B cell (primary cell): ENCODE results near the gene STX8. TPM values are rescaled to one million over a fixed set of nuclear protein-coding genes. Genes with fewer than 3 reads are reported as not detected.

ENCODE experiments used
- ATAC-seq: fragments of 200-7000 bp; cut with Tn5 transposase; one replicate; pipeline ENCODE4 v1.10.0; 2021; ENCODE audit warnings: low read depth, mild to moderate bottlenecking, moderate number of reproducible peaks, moderate library complexity
- CTCF ChIA-PET: fragments of 350-600 bp; sonication (Branson Sonifier 250); formaldehyde crosslinking; loops from one replicate; lab custom pipeline; 2021; ENCODE audit warnings: antibody characterized with exemption, inconsistent platforms; lab: Charles Lee
- POLR2A ChIA-PET: fragments of 350-600 bp; sonication (Branson Sonifier 250); formaldehyde crosslinking; loops from one replicate; lab custom pipeline; 2021; ENCODE audit warnings: antibody characterized with exemption; lab: Charles Lee
- DNase-seq: peaks from one replicate; pipeline ENCODE4 v3.0.0; 2013
- H2AFZ ChIP-seq: 2 replicates; pipeline ENCODE4 v1.6.1; 2012; ENCODE audit warnings: mild to moderate bottlenecking, low read depth, low read length; ENCODE audit not compliant: insufficient read depth, poor library complexity, severe bottlenecking
- H3K27ac ChIP-seq, 2 donors: 1 replicate in 1 of 2; 2 replicates in 1 of 2; pipeline ENCODE4 v1.5.1; 2012 to 2013; ENCODE audit warnings: low read length in 2 of 2, mild to moderate bottlenecking in 2 of 2, moderate library complexity in 1 of 2
- H3K27me3 ChIP-seq, 4 experiments: fragments of 200-600 bp in 1 of 4; sonication (generic) in 1 of 4; replicated peaks in 1 of 4; 1 replicate in 2 of 4; 2 replicates in 2 of 4; pipeline versions ENCODE4 v1.6.1 to v1.7.0; 2013 to 2016; ENCODE audit warnings: low read length in 3 of 4, mild to moderate bottlenecking in 2 of 4, mixed read lengths in 1 of 4, moderate library complexity in 1 of 4; ENCODE audit not compliant: insufficient read depth in 4 of 4, control insufficient read depth in 3 of 4; ENCODE audit errors: control extremely low read depth in 1 of 4
- H3K36me3 ChIP-seq, 2 experiments: replicated peaks in 1 of 2; 1 replicate in 1 of 2; 2 replicates in 1 of 2; pipeline versions ENCODE4 v1.6.1 to v1.7.1; 2013; ENCODE audit warnings: low read length in 1 of 2; ENCODE audit not compliant: insufficient read depth in 2 of 2, control insufficient read depth in 1 of 2; ENCODE audit errors: control extremely low read depth in 1 of 2, extremely low read depth in 1 of 2
- H3K4me1 ChIP-seq, 2 donors: fragments of 200-600 bp in 1 of 2; sonication (generic) in 1 of 2; 1 replicate in 1 of 2; 2 replicates in 1 of 2; pipeline versions ENCODE4 v1.5.1 to v1.6.1; 2013 to 2017; ENCODE audit warnings: low read length in 2 of 2; ENCODE audit not compliant: control insufficient read depth in 2 of 2, insufficient read depth in 2 of 2
- H3K4me2 ChIP-seq: replicated peaks from 2 replicates; pipeline ENCODE3; 2012; ENCODE audit warnings: mild to moderate bottlenecking, low read depth, low read length; ENCODE audit not compliant: poor library complexity, severe bottlenecking
- H3K4me3 ChIP-seq, 5 experiments: fragments of 200-600 bp in 1 of 5; sonication (generic) in 1 of 5; 1 replicate in 3 of 5; 2 replicates in 2 of 5; pipeline versions ENCODE4 v1.5.1 to v1.7.0; 2011 to 2016; ENCODE audit warnings: low read length in 4 of 5, mild to moderate bottlenecking in 4 of 5, low read depth in 2 of 5, control low read depth in 1 of 5, moderate library complexity in 1 of 5; ENCODE audit not compliant: insufficient read depth in 1 of 5; ENCODE audit errors: control extremely low read depth in 1 of 5, extremely low read depth in 1 of 5
- H3K79me2 ChIP-seq: fragments of 200-600 bp; sonication (generic); one replicate; pipeline ENCODE4 v1.6.0; 2016; ENCODE audit warnings: low read length; ENCODE audit not compliant: control insufficient read depth, insufficient read depth
- H3K9ac ChIP-seq: fragments of 200-600 bp; sonication (generic); 2 replicates; pipeline ENCODE4 v1.6.1; 2017; ENCODE audit warnings: mild to moderate bottlenecking, low read length, moderate library complexity
- H3K9me3 ChIP-seq, 3 donors: one replicate each; pipeline versions ENCODE4 v1.6.1 to v1.7.1; 2013; ENCODE audit warnings: low read length in 2 of 3; ENCODE audit not compliant: control insufficient read depth in 2 of 3, insufficient read depth in 1 of 3; ENCODE audit errors: control extremely low read depth in 1 of 3
- H4K20me1 ChIP-seq: 2 replicates; pipeline ENCODE4 v1.6.0; 2012; ENCODE audit warnings: mild to moderate bottlenecking, low read length; ENCODE audit not compliant: insufficient read depth, control insufficient read depth, poor library complexity, severe bottlenecking
- H3K27ac Mint-ChIP-seq: one replicate; pipeline ENCODE4 v1.8.0; 2021; ENCODE audit warnings: mixed read lengths
- H3K27me3 Mint-ChIP-seq: one replicate; pipeline ENCODE4 v1.8.0; 2021; ENCODE audit warnings: mixed read lengths
- H3K4me1 Mint-ChIP-seq: one replicate; pipeline ENCODE4 v1.8.0; 2021; ENCODE audit warnings: mixed read lengths
- H3K4me3 Mint-ChIP-seq: one replicate; pipeline ENCODE4 v1.8.0; 2021; ENCODE audit warnings: mixed read lengths
- H3K9me3 Mint-ChIP-seq: one replicate; pipeline ENCODE4 v1.8.0; 2022; ENCODE audit warnings: mixed read lengths; ENCODE audit not compliant: insufficient read depth
- EZH2 ChIP-seq: IDR thresholded peaks from 2 replicates; pipeline ENCODE4 v1.6.1; 2012; ENCODE audit warnings: borderline replicate concordance, low read depth, mild to moderate bottlenecking, moderate library complexity, low read length; ENCODE audit not compliant: insufficient read depth, poor library complexity, severe bottlenecking
- WGBS: methylation state at CpG from one replicate; pipeline ENCODE4 v1.1.5; 2013; ENCODE audit warnings: missing lambda C conversion rate; ENCODE audit not compliant: insufficient coverage; 5-methylcytosine and 5-hydroxymethylcytosine counted together
- intact Hi-C: fragments of 100-400 bp; cut with micrococcal nuclease; formaldehyde crosslinking; loops from one replicate; pipeline ENCODE4 v1.10.0; 2022
- polyA plus RNA-seq: library from polyadenylated mRNA; depleted of rRNA; stranded (reverse); fragments of >200 nt; gene quantifications from 2 replicates; pipeline ENCODE4 v1.2.3, GENCODE V29; 2012
- total RNA-seq, 2 donors: library from RNA; stranded (reverse); fragments of 120-200 nt in 1 of 2; gene quantifications; 1 replicate in 1 of 2; 2 replicates in 1 of 2; pipeline versions ENCODE4 v1.2.3 to v1.2.4, GENCODE V29; 2013 to 2022
- TF ChIP-seq, protein P1 (sequence below): fragments of 200-600 bp; IDR thresholded peaks from one replicate; pipeline ENCODE4 v1.8.0; 2022; ENCODE audit warnings: antibody characterized with exemption, mild to moderate bottlenecking

Gene STX8
- total and polyA plus RNA-seq, 2 donors (not counting 1 experiment from before 2014, with no cell fraction given) = 35.8 to 61.5 TPM

DNA sequence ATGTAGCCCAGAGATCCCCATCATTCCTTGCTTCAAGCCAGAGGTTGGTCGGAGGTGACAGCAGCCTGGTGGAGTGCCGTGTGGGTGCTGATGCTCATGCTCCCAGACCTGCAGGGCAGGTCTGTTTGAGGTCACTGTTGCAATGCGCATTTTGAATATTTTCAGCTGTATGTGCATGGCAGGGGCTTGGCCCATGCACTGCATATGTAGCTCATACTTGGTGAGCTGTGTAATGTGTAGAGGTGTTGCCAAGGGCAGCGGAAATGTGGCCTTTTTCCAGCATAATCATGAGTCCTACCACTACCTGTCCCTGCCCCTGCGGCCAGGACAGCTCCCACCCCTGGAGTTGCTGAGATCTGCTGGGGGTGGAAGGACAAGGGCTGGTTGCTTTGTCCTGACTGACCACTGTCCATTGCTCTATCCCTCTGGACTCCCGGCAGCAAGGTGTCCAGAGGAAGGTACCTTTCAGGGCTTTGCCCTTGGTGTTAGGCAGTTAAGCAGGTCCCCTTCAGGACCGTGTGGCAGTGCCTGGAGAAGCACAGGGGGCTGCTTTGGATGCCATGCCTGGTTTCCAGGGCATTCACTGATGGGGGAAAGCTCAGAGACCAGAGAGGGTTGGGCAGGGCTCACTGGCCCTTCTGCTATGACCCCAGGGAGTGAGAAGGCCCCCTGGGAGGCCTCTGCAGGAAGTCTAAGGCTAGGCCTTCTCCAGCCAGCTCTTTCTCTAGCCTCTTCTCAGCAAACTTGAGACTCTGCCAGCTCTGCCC is 339.2 kb downstream of the STX8 start:
- intact Hi-C loops = no loop called here
- 93% methylated on average over 5 of the region's 7 CpGs for WGBS
- Mint-ChIP-seq H3K4me1 (peaks cover 23% of the 10 kb centered on the region), H3K27ac (no peak overlapping the region), H3K27me3 (peaks cover 19% of the 10 kb centered on the region), H3K9me3 (no peaks in the 10 kb centered on the region), H3K4me3 (no peak overlapping the region)
- Histone ChIP-seq H3K27me3 (peaks cover 0 to 38% (median 1%) of the 10 kb centered on the region in 4 experiments), H3K4me3 (no peak overlapping the region), H2AFZ (no peak overlapping the region), H3K36me3 (no peaks in the 10 kb centered on the region), H3K79me2 (no peaks in the 10 kb centered on the region), H3K9ac (no peak overlapping the region), H3K9me3 (peaks cover 0 to 5% (median 0%) of the 10 kb centered on the region in 3 donors), H4K20me1 (no peaks in the 10 kb centered on the region), H3K27ac (no peak overlapping the region), H3K4me1 (peaks cover 13 to 20% of the 10 kb centered on the region in 2 donors), H3K4me2 (no peak overlapping the region)
- ChIA-PET POLR2A (no interaction called here), CTCF (no interaction called here)
- TF ChIP-seq, protein P1, sequence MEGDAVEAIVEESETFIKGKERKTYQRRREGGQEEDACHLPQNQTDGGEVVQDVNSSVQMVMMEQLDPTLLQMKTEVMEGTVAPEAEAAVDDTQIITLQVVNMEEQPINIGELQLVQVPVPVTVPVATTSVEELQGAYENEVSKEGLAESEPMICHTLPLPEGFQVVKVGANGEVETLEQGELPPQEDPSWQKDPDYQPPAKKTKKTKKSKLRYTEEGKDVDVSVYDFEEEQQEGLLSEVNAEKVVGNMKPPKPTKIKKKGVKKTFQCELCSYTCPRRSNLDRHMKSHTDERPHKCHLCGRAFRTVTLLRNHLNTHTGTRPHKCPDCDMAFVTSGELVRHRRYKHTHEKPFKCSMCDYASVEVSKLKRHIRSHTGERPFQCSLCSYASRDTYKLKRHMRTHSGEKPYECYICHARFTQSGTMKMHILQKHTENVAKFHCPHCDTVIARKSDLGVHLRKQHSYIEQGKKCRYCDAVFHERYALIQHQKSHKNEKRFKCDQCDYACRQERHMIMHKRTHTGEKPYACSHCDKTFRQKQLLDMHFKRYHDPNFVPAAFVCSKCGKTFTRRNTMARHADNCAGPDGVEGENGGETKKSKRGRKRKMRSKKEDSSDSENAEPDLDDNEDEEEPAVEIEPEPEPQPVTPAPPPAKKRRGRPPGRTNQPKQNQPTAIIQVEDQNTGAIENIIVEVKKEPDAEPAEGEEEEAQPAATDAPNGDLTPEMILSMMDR = no peak
- no peak for TF ChIP-seq EZH2
- ATAC-seq (no peak), DNase-seq (no peak)

DNA sequence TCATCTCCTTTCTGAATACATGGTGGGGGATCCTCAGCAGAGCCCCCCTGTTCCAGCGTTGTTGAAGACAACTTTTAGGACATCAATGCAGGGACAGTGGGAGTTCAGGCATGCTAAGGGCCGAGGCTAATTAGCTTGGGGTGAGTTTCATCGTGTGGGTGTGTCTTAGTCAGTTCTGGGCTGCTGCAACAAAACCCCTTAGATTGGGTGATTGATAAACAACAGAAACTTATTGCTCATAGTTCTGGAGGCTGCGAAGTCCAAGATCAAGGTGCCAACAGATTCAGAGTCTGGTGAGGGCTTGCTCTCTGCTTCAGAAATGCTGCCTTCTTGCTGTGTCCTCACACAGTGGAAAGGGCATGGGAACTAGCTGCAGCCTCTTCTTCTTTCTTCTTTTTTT is 340.3 kb downstream of the STX8 start:
- DNase-seq (no peak), ATAC-seq (no peak)
- peaks cover 18% of the 10 kb centered on the region for H3K4me1 Mint-ChIP-seq
- intact Hi-C loops = no loop called here
- Histone ChIP-seq H3K27ac (no peak overlapping the region), H3K9ac (no peak overlapping the region), H2AFZ (no peak overlapping the region), H3K4me1 (peaks cover 9 to 11% of the 10 kb centered on the region in 2 donors), H3K4me2 (no peak overlapping the region), H3K27me3 (peaks cover 0 to 38% (median 1%) of the 10 kb centered on the region in 4 experiments), H4K20me1 (no peaks in the 10 kb centered on the region), H3K36me3 (no peaks in the 10 kb centered on the region), H3K4me3 (no peak overlapping the region), H3K9me3 (peaks cover 0 to 5% (median 0%) of the 10 kb centered on the region in 3 donors), H3K79me2 (no peaks in the 10 kb centered on the region)
- CTCF ChIA-PET = no interaction called here
- peaks cover 19% of the 10 kb centered on the region for H3K27me3 Mint-ChIP-seq
- POLR2A ChIA-PET = no interaction called here
- no peak overlapping the region for H3K27ac Mint-ChIP-seq
- H3K9me3 Mint-ChIP-seq = no peaks in the 10 kb centered on the region
- no peak for TF ChIP-seq EZH2
- TF ChIP-seq, protein P1 = no peak
- WGBS = 87% methylated on average over 4 of the region's 4 CpGs
- no peak overlapping the region for H3K4me3 Mint-ChIP-seq
